ENCODE measurements around the gene KLHL2. TPM values are rescaled to one million over a fixed set of nuclear protein-coding genes. Genes with fewer than 3 reads are reported as not detected.

The KLHL2 gene
- total RNA-seq, 5 donors from 2014 or later (not counting 1 experiment from before 2014, with no cell fraction given) = 18.9 to 24.6 (median 21.1) TPM

- DNase-seq = peak in 32 of 35 experiments; percentile 9 to 49 (median 25)
Measured at GRCh38 chr4:165294907-165295306, 87.5 kb downstream of the KLHL2 start.

GRCh38 chr4:165297626-165298025 lies 90.3 kb downstream of the KLHL2 start:
- WGBS (ENCODE audit: insufficient coverage) = 100% methylated on average over 5 of the region's 8 CpGs
- Histone ChIP-seq H3K36me3 (ENCODE audit: control insufficient read depth in 2 of 2, extremely low read depth in 1 of 2, insufficient read depth in 1 of 2, low read length in 1 of 2) (peaks cover 0 to 29% of the 10 kb centered on the region in 2 donors), H3K4me3 (ENCODE audit: control insufficient read depth in 1 of 2, extremely low read depth in 1 of 2, low read length in 1 of 2) (no peak overlapping the region), H3K9me3 (no peaks in the 10 kb centered on the region), H3K27ac (ENCODE audit: low read length) (no peak overlapping the region), H3K27me3 (replicated peaks in 1 of 2; ENCODE audit: control insufficient read depth in 2 of 2, extremely low read depth in 1 of 2, insufficient read depth in 2 of 2, low read length in 1 of 2) (no peaks in the 10 kb centered on the region), H3K4me1 (ENCODE audit: control insufficient read depth in 1 of 2, extremely low read depth in 1 of 2, insufficient read depth in 2 of 2, low read length in 2 of 2) (peaks cover 0 to 27% of the 10 kb centered on the region in 2 experiments)
- Mint-ChIP-seq H3K27me3 (no peaks in the 10 kb centered on the region), H3K4me3 (no peak overlapping the region), H3K36me3 (peaks cover 40% of the 10 kb centered on the region), H3K27ac (no peak overlapping the region), H3K9me3 (no peaks in the 10 kb centered on the region), H3K4me1 (peaks cover 37 to 39% (median 38%) of the 10 kb centered on the region in 3 donors)
- no peak for ATAC-seq (replicated peaks in 1 of 4)
- ChIA-PET POLR2A (no interaction called here), CTCF (interaction anchor here in 1 of 2 donors (0.6 kb wide), 1 partner anchor 41 kb away, joined by 3 read pairs; no protein-coding TSS in a partner anchor)
- no peak for DNase-seq

More at GRCh38 chr4:165294907-165295306, 87.5 kb downstream of the KLHL2 start:
- Histone ChIP-seq H3K27ac (ENCODE audit: low read length) (no peak overlapping the region), H3K9me3 (no peaks in the 10 kb centered on the region), H3K36me3 (ENCODE audit: control insufficient read depth in 2 of 2, extremely low read depth in 1 of 2, insufficient read depth in 1 of 2, low read length in 1 of 2) (peaks cover 0 to 26% of the 10 kb centered on the region in 2 donors), H3K4me1 (ENCODE audit: control insufficient read depth in 1 of 2, extremely low read depth in 1 of 2, insufficient read depth in 2 of 2, low read length in 2 of 2) (peaks cover 0 to 12% of the 10 kb centered on the region in 2 experiments), H3K4me3 (ENCODE audit: control insufficient read depth in 1 of 2, extremely low read depth in 1 of 2, low read length in 1 of 2) (no peak overlapping the region), H3K27me3 (replicated peaks in 1 of 2; ENCODE audit: control insufficient read depth in 2 of 2, extremely low read depth in 1 of 2, insufficient read depth in 2 of 2, low read length in 1 of 2) (no peaks in the 10 kb centered on the region)
- ATAC-seq (replicated peaks in 1 of 4) = peak; percentile 67 to 98 (median 88)
- Mint-ChIP-seq H3K4me3 (peak overlapping the region; percentile 28 to 59 (median 51)), H3K27me3 (no peaks in the 10 kb centered on the region), H3K27ac (peak overlapping the region; percentile 53 to 84), H3K36me3 (peaks cover 36% of the 10 kb centered on the region), H3K4me1 (peaks cover 19 to 30% (median 22%) of the 10 kb centered on the region in 3 donors), H3K9me3 (no peaks in the 10 kb centered on the region)
- ChIA-PET CTCF (interaction anchor here (0.6 to 0.8 kb wide), 4 partner anchors 35 to 164 kb away, joined by 3 to 5 read pairs (median 4); no protein-coding TSS in a partner anchor), POLR2A (no interaction called here)
- 14% methylated on average over 1 of the region's 5 CpGs for WGBS (ENCODE audit: insufficient coverage)

GRCh38 chr4:165299399-165300060 lies 92.2 kb downstream of the KLHL2 start:
- no CpG with 5 or more reads among the region's 5 CpGs for WGBS (ENCODE audit: insufficient coverage)
- no peak overlapping the region for H3K4me3 ChIP-seq (ENCODE audit: control insufficient read depth in 1 of 2, extremely low read depth in 1 of 2, low read length in 1 of 2)
- peaks cover 0 to 29% of the 10 kb centered on the region in 2 donors for H3K36me3 ChIP-seq (ENCODE audit: control insufficient read depth in 2 of 2, extremely low read depth in 1 of 2, insufficient read depth in 1 of 2, low read length in 1 of 2)
- ATAC-seq (replicated peaks in 1 of 4) = no peak
- H3K27me3 Mint-ChIP-seq = no peaks in the 10 kb centered on the region
- no peak for DNase-seq
- H3K36me3 Mint-ChIP-seq = peaks cover 50% of the 10 kb centered on the region
- H3K4me1 ChIP-seq (ENCODE audit: control insufficient read depth in 1 of 2, extremely low read depth in 1 of 2, insufficient read depth in 2 of 2, low read length in 2 of 2) = peaks cover 0 to 23% of the 10 kb centered on the region in 2 experiments
- no peaks in the 10 kb centered on the region for H3K9me3 Mint-ChIP-seq
- CTCF ChIA-PET = no interaction called here
- peaks cover 31 to 37% (median 35%) of the 10 kb centered on the region in 3 donors for H3K4me1 Mint-ChIP-seq
- POLR2A ChIA-PET = no interaction called here
- H3K9me3 ChIP-seq = no peaks in the 10 kb centered on the region
- no peak overlapping the region for H3K27ac ChIP-seq (ENCODE audit: low read length)
- H3K27me3 ChIP-seq (replicated peaks in 1 of 2; ENCODE audit: control insufficient read depth in 2 of 2, extremely low read depth in 1 of 2, insufficient read depth in 2 of 2, low read length in 1 of 2) = no peaks in the 10 kb centered on the region
- no peak overlapping the region for H3K4me3 Mint-ChIP-seq
- peak overlapping the region in 1 of 2 donors; percentile 5 for H3K27ac Mint-ChIP-seq

- Mint-ChIP-seq H3K4me3 (peak overlapping the region; percentile 72 to 80 (median 78)), H3K27me3 (no peaks in the 10 kb centered on the region), H3K4me1 (peaks cover 20 to 25% (median 22%) of the 10 kb centered on the region in 3 donors), H3K36me3 (peaks cover 56% of the 10 kb centered on the region), H3K27ac (peak overlapping the region; percentile 93 to 94), H3K9me3 (no peaks in the 10 kb centered on the region)
- Histone ChIP-seq H3K4me1 (ENCODE audit: control insufficient read depth in 1 of 2, extremely low read depth in 1 of 2, insufficient read depth in 2 of 2, low read length in 2 of 2) (peaks cover 0 to 15% of the 10 kb centered on the region in 2 experiments), H3K27ac (ENCODE audit: low read length) (peak overlapping the region; percentile 2), H3K4me3 (ENCODE audit: control insufficient read depth in 1 of 2, extremely low read depth in 1 of 2, low read length in 1 of 2) (peak overlapping the region; percentile 3 to 38), H3K27me3 (replicated peaks in 1 of 2; ENCODE audit: control insufficient read depth in 2 of 2, extremely low read depth in 1 of 2, insufficient read depth in 2 of 2, low read length in 1 of 2) (no peaks in the 10 kb centered on the region), H3K9me3 (no peaks in the 10 kb centered on the region), H3K36me3 (ENCODE audit: control insufficient read depth in 2 of 2, extremely low read depth in 1 of 2, insufficient read depth in 1 of 2, low read length in 1 of 2) (peaks cover 0 to 29% of the 10 kb centered on the region in 2 donors)
- ATAC-seq (replicated peaks in 1 of 4) = peak; percentile 57 to 79 (median 70)
- ChIA-PET CTCF (interaction anchor here in 1 of 2 donors (1.2 kb wide), 1 partner anchor 9 kb away, joined by 3 read pairs; no protein-coding TSS in a partner anchor), POLR2A (interaction anchor here in 1 of 2 donors (0.7 kb wide), 1 partner anchor 743 kb away, joined by 4 read pairs; no protein-coding TSS in a partner anchor)
- peak in 3 of 35 experiments; percentile 6 to 25 (median 16) for DNase-seq
- WGBS (ENCODE audit: insufficient coverage) = no CpG with 5 or more reads among the region's 1 CpG
Measured at GRCh38 chr4:165301833-165302232, 94.5 kb downstream of the KLHL2 start.

- POLR2A ChIA-PET = no interaction called here
- peaks cover 20 to 25% (median 22%) of the 10 kb centered on the region in 3 donors for H3K4me1 Mint-ChIP-seq
Measured at GRCh38 chr4:165302658-165303057, 95.3 kb downstream of the KLHL2 start.

GRCh38 chr4:165308166-165308565 lies 100.8 kb downstream of the KLHL2 start:
- no peaks in the 10 kb centered on the region for H3K4me1 ChIP-seq (ENCODE audit: control insufficient read depth in 1 of 2, extremely low read depth in 1 of 2, insufficient read depth in 2 of 2, low read length in 2 of 2)
- CTCF ChIA-PET = no interaction called here
- peaks cover 0 to 23% of the 10 kb centered on the region in 2 donors for H3K36me3 ChIP-seq (ENCODE audit: control insufficient read depth in 2 of 2, extremely low read depth in 1 of 2, insufficient read depth in 1 of 2, low read length in 1 of 2)
- DNase-seq (no peak), ATAC-seq (replicated peaks in 1 of 4) (no peak)
- no peaks in the 10 kb centered on the region for H3K9me3 Mint-ChIP-seq
- no CpG with 5 or more reads among the region's 1 CpG for WGBS (ENCODE audit: insufficient coverage)
- H3K27me3 ChIP-seq (replicated peaks in 1 of 2; ENCODE audit: control insufficient read depth in 2 of 2, extremely low read depth in 1 of 2, insufficient read depth in 2 of 2, low read length in 1 of 2) = no peaks in the 10 kb centered on the region
- H3K9me3 ChIP-seq = no peaks in the 10 kb centered on the region
- no peak overlapping the region for H3K4me3 ChIP-seq (ENCODE audit: control insufficient read depth in 1 of 2, extremely low read depth in 1 of 2, low read length in 1 of 2)
- H3K27ac ChIP-seq (ENCODE audit: low read length) = no peak overlapping the region
- POLR2A ChIA-PET = no interaction called here
- H3K4me1 Mint-ChIP-seq = peaks cover 0 to 6% (median 0%) of the 10 kb centered on the region in 3 donors
- no peaks in the 10 kb centered on the region for H3K27me3 Mint-ChIP-seq
- H3K36me3 Mint-ChIP-seq = peaks cover 57% of the 10 kb centered on the region
- H3K4me3 Mint-ChIP-seq = no peak overlapping the region
- H3K27ac Mint-ChIP-seq = no peak overlapping the region

More at GRCh38 chr4:165302658-165303057, 95.3 kb downstream of the KLHL2 start:
- no CpG with 5 or more reads among the region's 1 CpG for WGBS (ENCODE audit: insufficient coverage)
- Histone ChIP-seq H3K36me3 (ENCODE audit: control insufficient read depth in 2 of 2, extremely low read depth in 1 of 2, insufficient read depth in 1 of 2, low read length in 1 of 2) (peaks cover 0 to 25% of the 10 kb centered on the region in 2 donors), H3K4me3 (ENCODE audit: control insufficient read depth in 1 of 2, extremely low read depth in 1 of 2, low read length in 1 of 2) (no peak overlapping the region), H3K27me3 (replicated peaks in 1 of 2; ENCODE audit: control insufficient read depth in 2 of 2, extremely low read depth in 1 of 2, insufficient read depth in 2 of 2, low read length in 1 of 2) (no peaks in the 10 kb centered on the region), H3K4me1 (ENCODE audit: control insufficient read depth in 1 of 2, extremely low read depth in 1 of 2, insufficient read depth in 2 of 2, low read length in 2 of 2) (peaks cover 0 to 15% of the 10 kb centered on the region in 2 experiments), H3K27ac (ENCODE audit: low read length) (no peak overlapping the region), H3K9me3 (no peaks in the 10 kb centered on the region)
- no peaks in the 10 kb centered on the region for H3K27me3 Mint-ChIP-seq
- H3K36me3 Mint-ChIP-seq = peaks cover 52% of the 10 kb centered on the region
- ATAC-seq (replicated peaks in 1 of 4) (no peak), DNase-seq (no peak)
- H3K4me3 Mint-ChIP-seq = no peak overlapping the region
- H3K27ac Mint-ChIP-seq = no peak overlapping the region
- CTCF ChIA-PET = interaction anchor here in 1 of 2 donors (1.2 kb wide), 1 partner anchor 10 kb away, joined by 3 read pairs; no protein-coding TSS in a partner anchor
- no peaks in the 10 kb centered on the region for H3K9me3 Mint-ChIP-seq

Measured in T-cell (primary cell).